ENCODE data around the gene PPTC7. TPM values are rescaled to one million over a fixed set of nuclear protein-coding genes. Genes with fewer than 3 reads are reported as not detected.

The PPTC7 gene
- total and polyA plus RNA-seq, 2 of the 13 experiments (the other 11 are each of a cell fraction or from before 2014, with no cell fraction given): 4.8 to 12.3 TPM

GRCh38 chr12:110613771-110614684 is 30.9 kb upstream of the PPTC7 start, which contains the start of gene TCTN1 (continued):
- TF ChIP-seq, protein P1, sequence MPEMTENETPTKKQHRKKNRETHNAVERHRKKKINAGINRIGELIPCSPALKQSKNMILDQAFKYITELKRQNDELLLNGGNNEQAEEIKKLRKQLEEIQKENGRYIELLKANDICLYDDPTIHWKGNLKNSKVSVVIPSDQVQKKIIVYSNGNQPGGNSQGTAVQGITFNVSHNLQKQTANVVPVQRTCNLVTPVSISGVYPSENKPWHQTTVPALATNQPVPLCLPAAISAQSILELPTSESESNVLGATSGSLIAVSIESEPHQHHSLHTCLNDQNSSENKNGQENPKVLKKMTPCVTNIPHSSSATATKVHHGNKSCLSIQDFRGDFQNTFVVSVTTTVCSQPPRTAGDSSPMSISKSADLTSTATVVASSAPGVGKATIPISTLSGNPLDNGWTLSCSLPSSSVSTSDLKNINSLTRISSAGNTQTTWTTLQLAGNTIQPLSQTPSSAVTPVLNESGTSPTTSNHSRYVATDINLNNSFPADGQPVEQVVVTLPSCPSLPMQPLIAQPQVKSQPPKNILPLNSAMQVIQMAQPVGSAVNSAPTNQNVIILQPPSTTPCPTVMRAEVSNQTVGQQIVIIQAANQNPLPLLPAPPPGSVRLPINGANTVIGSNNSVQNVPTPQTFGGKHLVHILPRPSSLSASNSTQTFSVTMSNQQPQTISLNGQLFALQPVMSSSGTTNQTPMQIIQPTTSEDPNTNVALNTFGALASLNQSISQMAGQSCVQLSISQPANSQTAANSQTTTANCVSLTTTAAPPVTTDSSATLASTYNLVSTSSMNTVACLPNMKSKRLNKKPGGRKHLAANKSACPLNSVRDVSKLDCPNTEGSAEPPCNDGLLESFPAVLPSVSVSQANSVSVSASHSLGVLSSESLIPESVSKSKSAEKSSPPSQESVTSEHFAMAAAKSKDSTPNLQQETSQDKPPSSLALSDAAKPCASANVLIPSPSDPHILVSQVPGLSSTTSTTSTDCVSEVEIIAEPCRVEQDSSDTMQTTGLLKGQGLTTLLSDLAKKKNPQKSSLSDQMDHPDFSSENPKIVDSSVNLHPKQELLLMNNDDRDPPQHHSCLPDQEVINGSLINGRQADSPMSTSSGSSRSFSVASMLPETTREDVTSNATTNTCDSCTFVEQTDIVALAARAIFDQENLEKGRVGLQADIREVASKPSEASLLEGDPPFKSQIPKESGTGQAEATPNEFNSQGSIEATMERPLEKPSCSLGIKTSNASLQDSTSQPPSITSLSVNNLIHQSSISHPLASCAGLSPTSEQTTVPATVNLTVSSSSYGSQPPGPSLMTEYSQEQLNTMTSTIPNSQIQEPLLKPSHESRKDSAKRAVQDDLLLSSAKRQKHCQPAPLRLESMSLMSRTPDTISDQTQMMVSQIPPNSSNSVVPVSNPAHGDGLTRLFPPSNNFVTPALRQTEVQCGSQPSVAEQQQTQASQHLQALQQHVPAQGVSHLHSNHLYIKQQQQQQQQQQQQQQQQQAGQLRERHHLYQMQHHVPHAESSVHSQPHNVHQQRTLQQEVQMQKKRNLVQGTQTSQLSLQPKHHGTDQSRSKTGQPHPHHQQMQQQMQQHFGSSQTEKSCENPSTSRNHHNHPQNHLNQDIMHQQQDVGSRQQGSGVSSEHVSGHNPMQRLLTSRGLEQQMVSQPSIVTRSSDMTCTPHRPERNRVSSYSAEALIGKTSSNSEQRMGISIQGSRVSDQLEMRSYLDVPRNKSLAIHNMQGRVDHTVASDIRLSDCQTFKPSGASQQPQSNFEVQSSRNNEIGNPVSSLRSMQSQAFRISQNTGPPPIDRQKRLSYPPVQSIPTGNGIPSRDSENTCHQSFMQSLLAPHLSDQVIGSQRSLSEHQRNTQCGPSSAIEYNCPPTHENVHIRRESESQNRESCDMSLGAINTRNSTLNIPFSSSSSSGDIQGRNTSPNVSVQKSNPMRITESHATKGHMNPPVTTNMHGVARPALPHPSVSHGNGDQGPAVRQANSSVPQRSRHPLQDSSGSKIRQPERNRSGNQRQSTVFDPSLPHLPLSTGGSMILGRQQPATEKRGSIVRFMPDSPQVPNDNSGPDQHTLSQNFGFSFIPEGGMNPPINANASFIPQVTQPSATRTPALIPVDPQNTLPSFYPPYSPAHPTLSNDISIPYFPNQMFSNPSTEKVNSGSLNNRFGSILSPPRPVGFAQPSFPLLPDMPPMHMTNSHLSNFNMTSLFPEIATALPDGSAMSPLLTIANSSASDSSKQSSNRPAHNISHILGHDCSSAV (CRISPR knock-in tag; IDR thresholded peaks at IDR 0.05; ENCODE audit: borderline replicate concordance): no peak
- TF ChIP-seq ZNF546 (CRISPR knock-in tag; conservative IDR thresholded peaks at IDR 0.05): peak; percentile 54; the same call in 1 of the 2 replicates
- no peak for TF ChIP-seq ZBTB8A (CRISPR knock-in tag; IDR thresholded peaks at IDR 0.05; ENCODE audit: borderline replicate concordance, low read depth)
- TF ChIP-seq RXRB (CRISPR knock-in tag; IDR thresholded peaks at IDR 0.05; ENCODE audit: borderline replicate concordance): peak; percentile 52; the same call in 1 of the 2 replicates
- no peak; the same call in 1 of the 2 replicates for TF ChIP-seq ZNF264 (CRISPR knock-in tag; IDR thresholded peaks at IDR 0.05)
- TF ChIP-seq IRF9 (CRISPR knock-in tag; IDR thresholded peaks at IDR 0.05; ENCODE audit: borderline replicate concordance): peak; percentile 87; the same call in 1 of the 2 replicates
- peak; percentile 87 for TF ChIP-seq ZNF343 (CRISPR knock-in tag; IDR thresholded peaks at IDR 0.05)
- TF ChIP-seq RBFOX2 (IDR thresholded peaks at IDR 0.05; ENCODE audit: low read depth, low read length): peak; percentile 84
- TF ChIP-seq HBP1 (CRISPR knock-in tag; IDR thresholded peaks at IDR 0.05; ENCODE audit: low read depth): peak; percentile 46; the same call in 1 of the 2 replicates
- peak; percentile 75; the same call in 1 of the 2 replicates for TF ChIP-seq ZSCAN21 (CRISPR knock-in tag; IDR thresholded peaks at IDR 0.05; ENCODE audit: borderline replicate concordance)
- TF ChIP-seq MXD1 (CRISPR knock-in tag; IDR thresholded peaks at IDR 0.05): peak; percentile 94; the same call in 1 of the 2 replicates
- peak; percentile 72 for TF ChIP-seq HES4 (CRISPR knock-in tag; IDR thresholded peaks at IDR 0.05; ENCODE audit: borderline replicate concordance)
